ENCODE results near the gene RAB10. TPM values are rescaled to one million over a fixed set of nuclear protein-coding genes. Genes with fewer than 3 reads are reported as not detected.

Gene RAB10
- total and polyA plus RNA-seq, 2 of the 13 experiments (the other 11 are each of a cell fraction or from before 2014, with no cell fraction given), result 48.2 to 120 TPM

- TF ChIP-seq HMGXB4 (CRISPR knock-in tag; IDR thresholded peaks at IDR 0.05; ENCODE audit: borderline replicate concordance in 1 of 2, low read depth in 1 of 2) (no peak), GTF2F1 (IDR thresholded peaks at IDR 0.05; ENCODE audit: low read length) (no peak), PREB (CRISPR knock-in tag; IDR thresholded peaks at IDR 0.05) (no peak), MTF2 (CRISPR knock-in tag; IDR thresholded peaks at IDR 0.05; ENCODE audit: borderline replicate concordance) (no peak), ZBED4 (CRISPR knock-in tag; IDR thresholded peaks at IDR 0.05; ENCODE audit: borderline replicate concordance) (no peak), ZMAT3 (CRISPR knock-in tag; conservative IDR thresholded peaks at IDR 0.05) (no peak), ZBTB44 (CRISPR knock-in tag; IDR thresholded peaks at IDR 0.05) (no peak), GATAD2A (CRISPR knock-in tag; IDR thresholded peaks at IDR 0.05) (peak; percentile 10; the same call in 1 of the 2 replicates), DZIP1 (CRISPR knock-in tag; IDR thresholded peaks at IDR 0.05) (no peak), ZBTB1 (CRISPR knock-in tag; IDR thresholded peaks at IDR 0.05; ENCODE audit: borderline replicate concordance) (no peak), IRX3 (CRISPR knock-in tag; IDR thresholded peaks at IDR 0.05; ENCODE audit: borderline replicate concordance, low read depth) (no peak), ZNF124 (CRISPR knock-in tag; IDR thresholded peaks at IDR 0.05) (no peak), ATF4 (CRISPR knock-in tag; IDR thresholded peaks at IDR 0.05) (0 out of 4 replicates have a peak, but pooled peaks of 1 of the 2 experiments have one; percentile 13), SMYD3 (CRISPR knock-in tag; IDR thresholded peaks at IDR 0.05) (no peak), ATF3 (CRISPR knock-in tag; IDR thresholded peaks at IDR 0.05) (no peak)
These were observed 34.9 kb downstream of the RAB10 start (continued) for GRCh38 chr2:26068602-26069298.

Data from HepG2 (cell line).